Measurements from ENCODE around the gene SMC1B. TPM values are rescaled to one million over a fixed set of nuclear protein-coding genes. Genes with fewer than 3 reads are reported as not detected.

SMC1B gene
- total and polyA plus RNA-seq, 2 experiments from 2014 or later = 0.10 TPM; not detected in 1

GRCh38 chr22:45312856-45313255 lies 100.5 kb downstream of the SMC1B start (continued):
- TF ChIP-seq POLR2AphosphoS5 (IDR thresholded peaks at IDR 0.05; ENCODE audit: low read depth) (no peak), NANOG (IDR thresholded peaks at IDR 0.05; ENCODE audit: borderline replicate concordance) (no peak), CTCF (conservative IDR thresholded peaks at IDR 0.05; ENCODE audit: low read depth in 2 of 2) (no peak), ZNF114 (CRISPR knock-in tag; IDR thresholded peaks at IDR 0.05) (no peak), REST (IDR thresholded peaks at IDR 0.05; ENCODE audit: unreplicated experiment) (no peak), JUNB (IDR thresholded peaks at IDR 0.05; ENCODE audit: unreplicated experiment) (no peak)

GRCh38 chr22:45312415-45312814 lies 101.0 kb downstream of the SMC1B start:
- DNase-seq (ENCODE audit: low spot score) = no peak
- 0 out of 2 replicates have a peak, but pooled peaks cover 3% of the 10 kb centered on the region for H3K9me2 ChIP-seq (ENCODE audit: insufficient read depth)
- Mint-ChIP-seq H3K27me3 (ENCODE audit: insufficient read depth, low read depth, poor library complexity) (peaks cover 19% of the 10 kb centered on the region), H3K4me1 (peaks cover 30% of the 10 kb centered on the region), H3K27ac (no peak overlapping the region), H3K36me3 (ENCODE audit: low read depth) (peaks cover 6% of the 10 kb centered on the region; the same call in 2 of the 3 replicates), H3K9me3 (no peaks in the 10 kb centered on the region), H3K4me3 (no peak overlapping the region)
- no peak overlapping the region for H2AFZ ChIP-seq
- H3K4me3 ChIP-seq = no peak overlapping the region
- H3K4me1 ChIP-seq (ENCODE audit: insufficient read depth) = peaks cover 20% of the 10 kb centered on the region
- no peaks in the 10 kb centered on the region for H3K36me3 ChIP-seq (ENCODE audit: insufficient read depth)
- no peak overlapping the region for H3K4me2 ChIP-seq
- H4K20me1 ChIP-seq (replicated peaks; ENCODE audit: insufficient read depth) = peaks cover 12% of the 10 kb centered on the region
- no peaks in the 10 kb centered on the region; the same call in 1 of the 2 replicates for H3K27me3 ChIP-seq (ENCODE audit: insufficient read depth)
- H3K27ac ChIP-seq (ENCODE audit: low read depth) = no peak overlapping the region
- peaks cover 68% of the 10 kb centered on the region for H3K79me2 ChIP-seq (replicated peaks; ENCODE audit: insufficient read depth)
- peaks cover 18% of the 10 kb centered on the region for H3F3A ChIP-seq (replicated peaks; ENCODE audit: low read depth)
- no peak for ATAC-seq
- TF ChIP-seq ZNF331 (CRISPR knock-in tag; IDR thresholded peaks at IDR 0.05; ENCODE audit: low read depth) = no peak
- no peak for TF ChIP-seq POLR2AphosphoS5 (IDR thresholded peaks at IDR 0.05; ENCODE audit: low read depth)
- TF ChIP-seq ETS1 (IDR thresholded peaks at IDR 0.05) = no peak
- no peak for TF ChIP-seq EZH2 (IDR thresholded peaks at IDR 0.05; ENCODE audit: low read depth, unreplicated experiment)
- no peak for TF ChIP-seq STAT1 (IDR thresholded peaks at IDR 0.05; ENCODE audit: unreplicated experiment)
- TF ChIP-seq ZNF462 (CRISPR knock-in tag; IDR thresholded peaks at IDR 0.05) = no peak
- TF ChIP-seq ZNF114 (CRISPR knock-in tag; IDR thresholded peaks at IDR 0.05) = no peak
- TF ChIP-seq JUNB (IDR thresholded peaks at IDR 0.05; ENCODE audit: unreplicated experiment) = no peak
